ENCODE measurements around the gene CD4. TPM values are rescaled to one million over a fixed set of nuclear protein-coding genes. Genes with fewer than 3 reads are reported as not detected.

CD4 gene
- total RNA-seq, 1 experiment from 2014 or later = 0.42 TPM

DNA sequence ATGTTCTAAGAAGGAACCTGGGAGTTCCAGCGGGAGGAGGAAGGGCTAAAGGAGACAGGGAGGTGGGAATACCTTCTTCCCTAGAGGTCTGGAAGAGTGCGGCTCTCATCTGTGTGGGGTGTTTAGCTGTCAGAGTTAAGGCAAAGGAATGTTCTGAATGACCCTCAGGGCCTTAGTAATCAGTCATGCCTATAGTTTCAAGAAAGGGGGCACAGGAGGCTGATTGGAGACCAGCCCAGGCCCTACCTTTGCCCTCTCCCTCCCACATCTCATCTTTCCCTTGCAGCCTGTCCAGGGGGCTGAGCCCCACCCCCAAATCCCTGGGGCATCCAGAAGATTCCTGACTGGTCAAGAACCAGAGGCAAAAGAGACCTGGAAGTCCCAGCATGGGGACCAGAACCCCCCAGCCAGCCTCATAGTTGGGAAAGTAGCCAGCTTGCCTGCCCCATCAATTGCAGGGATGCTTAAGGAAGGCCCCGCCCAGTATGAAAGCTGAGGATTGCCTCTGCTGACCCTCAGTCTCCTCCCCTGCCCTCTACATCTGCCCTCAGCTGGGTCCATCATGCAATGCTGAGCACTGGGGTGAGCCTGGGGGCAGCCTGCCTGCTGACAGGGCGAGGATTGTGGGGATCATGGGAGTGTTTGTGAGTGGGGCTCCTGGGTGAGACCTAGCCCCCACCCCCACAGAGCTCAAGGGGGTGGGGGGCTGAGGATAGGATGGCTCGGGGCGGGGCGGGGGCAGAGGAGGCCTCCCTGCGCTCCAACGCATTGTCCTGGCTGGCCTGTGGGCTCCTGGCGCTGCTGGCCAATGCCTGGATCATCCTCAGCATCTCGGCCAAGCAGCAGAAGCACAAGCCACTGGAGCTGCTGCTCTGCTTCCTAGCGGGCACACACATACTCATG is 34.1 kb downstream of the CD4 start:
- H3K79me2 ChIP-seq (ENCODE audit: insufficient read depth, low read length) = peaks cover 14% of the 10 kb centered on the region
- peak; percentile 28 for TF ChIP-seq POLR2A (IDR thresholded peaks at IDR 0.05; ENCODE audit: borderline replicate concordance, extremely low read depth, insufficient read depth, insufficient read length)
- peak; percentile 10; the same call in 1 of the 2 replicates for TF ChIP-seq POLR2AphosphoS5 (IDR thresholded peaks at IDR 0.05; ENCODE audit: low read depth, low read length)
- no peak for TF ChIP-seq EGR1 (IDR thresholded peaks at IDR 0.05; ENCODE audit: low read depth)
- H3K9me3 ChIP-seq (ENCODE audit: control insufficient read depth in 1 of 2, insufficient read depth in 1 of 2, low read depth in 1 of 2, low read length in 2 of 2) = no peaks in the 10 kb centered on the region
- H3K9me2 ChIP-seq (ENCODE audit: insufficient read depth) = no peaks in the 10 kb centered on the region
- DNase-seq (ENCODE audit: low read depth, low spot score) (no peak), ATAC-seq (no peak)
- intact Hi-C loops (cut with micrococcal nuclease) = no loop called here
- ChIA-PET RAD21 (ENCODE audit: low non-redundant PET in 1 of 2, low total read pairs in 2 of 2, uncharacterized antibody in 2 of 2, unreplicated experiment in 2 of 2) (no interaction called here), CTCF (interaction anchor here (1.3 to 2.8 kb wide), 3 partner anchors 11 to 70 kb away, joined by 5 to 10 read pairs (median 10); partner anchors contain the start of genes MLF2 and USP5), POLR2A (no interaction called here)
- no peak overlapping the region for H3K9ac ChIP-seq (ENCODE audit: low read length)
- peaks cover 6% of the 10 kb centered on the region; the same call in 1 of the 2 replicates for H3K27me3 ChIP-seq (ENCODE audit: insufficient read depth, low read length)
- BruUV-seq (replicated peaks) = no TSS peak
- H3K4me1 ChIP-seq (ENCODE audit: control insufficient read depth in 1 of 2, insufficient read depth in 2 of 2, low read length in 2 of 2) = peaks cover 20 to 47% of the 10 kb centered on the region in 2 experiments
- no peak overlapping the region for H2AFZ ChIP-seq (ENCODE audit: low read depth, low read length, poor library complexity, severe bottlenecking)
- H3K27ac ChIP-seq (ENCODE audit: low read depth, low read length) = no peak overlapping the region
- H3K36me3 ChIP-seq (ENCODE audit: control insufficient read depth in 1 of 2, insufficient read depth in 2 of 2, low read length in 2 of 2) = no peaks in the 10 kb centered on the region
- H4K20me1 ChIP-seq (ENCODE audit: insufficient read depth) = no peaks in the 10 kb centered on the region
- no peak overlapping the region for H3K4me2 ChIP-seq (ENCODE audit: low read length)
- H3K4me3 ChIP-seq (replicated peaks in 1 of 2; ENCODE audit: low read depth in 1 of 2, low read length in 2 of 2) = no peak overlapping the region

DNA sequence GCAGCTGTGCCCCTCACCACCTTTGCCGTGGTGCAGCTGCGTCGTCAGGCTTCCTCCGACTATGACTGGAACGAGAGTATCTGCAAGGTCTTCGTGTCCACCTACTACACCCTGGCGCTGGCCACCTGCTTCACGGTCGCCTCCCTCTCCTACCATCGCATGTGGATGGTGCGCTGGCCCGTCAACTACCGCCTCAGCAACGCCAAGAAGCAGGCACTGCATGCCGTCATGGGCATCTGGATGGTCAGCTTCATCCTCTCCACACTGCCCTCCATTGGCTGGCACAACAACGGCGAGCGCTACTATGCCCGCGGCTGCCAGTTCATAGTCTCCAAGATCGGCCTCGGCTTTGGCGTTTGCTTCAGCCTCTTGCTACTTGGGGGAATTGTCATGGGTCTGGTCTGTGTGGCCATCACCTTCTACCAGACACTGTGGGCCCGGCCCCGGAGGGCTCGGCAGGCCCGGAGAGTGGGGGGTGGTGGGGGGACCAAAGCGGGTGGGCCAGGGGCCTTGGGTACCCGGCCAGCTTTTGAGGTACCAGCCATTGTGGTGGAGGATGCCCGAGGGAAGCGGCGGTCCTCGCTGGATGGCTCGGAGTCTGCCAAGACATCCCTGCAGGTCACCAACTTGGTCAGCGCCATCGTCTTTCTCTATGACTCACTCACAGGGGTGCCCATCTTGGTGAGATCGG is 34.9 kb downstream of the CD4 start:
- peaks cover 22% of the 10 kb centered on the region for H3K79me2 ChIP-seq (ENCODE audit: insufficient read depth, low read length)
- POLR2A ChIA-PET = no interaction called here

More for the DNA sequence above, 34.9 kb downstream of the CD4 start:
- TF ChIP-seq, protein P1, sequence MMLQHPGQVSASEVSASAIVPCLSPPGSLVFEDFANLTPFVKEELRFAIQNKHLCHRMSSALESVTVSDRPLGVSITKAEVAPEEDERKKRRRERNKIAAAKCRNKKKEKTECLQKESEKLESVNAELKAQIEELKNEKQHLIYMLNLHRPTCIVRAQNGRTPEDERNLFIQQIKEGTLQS (IDR thresholded peaks at IDR 0.05) = no peak
- TF ChIP-seq EZH2 (IDR thresholded peaks at IDR 0.05) (no peak), POLR2AphosphoS5 (IDR thresholded peaks at IDR 0.05; ENCODE audit: low read depth, low read length) (no peak; the same call in 1 of the 2 replicates), ZNF274 (IDR thresholded peaks at IDR 0.05; ENCODE audit: low read depth, low read length) (no peak), CBX3 (IDR thresholded peaks at IDR 0.05; ENCODE audit: low read depth) (no peak)
- H2AFZ ChIP-seq (ENCODE audit: low read depth, low read length, poor library complexity, severe bottlenecking) = no peak overlapping the region
- H3K4me1 ChIP-seq (ENCODE audit: control insufficient read depth in 1 of 2, insufficient read depth in 2 of 2, low read length in 2 of 2) = peaks cover 20 to 47% of the 10 kb centered on the region in 2 experiments
- H3K36me3 ChIP-seq (ENCODE audit: control insufficient read depth in 1 of 2, insufficient read depth in 2 of 2, low read length in 2 of 2) = no peaks in the 10 kb centered on the region
- H3K9me2 ChIP-seq (ENCODE audit: insufficient read depth) = no peaks in the 10 kb centered on the region
- H3K27me3 ChIP-seq (ENCODE audit: insufficient read depth, low read length) = peaks cover 6% of the 10 kb centered on the region; the same call in 1 of the 2 replicates
- no peaks in the 10 kb centered on the region for H4K20me1 ChIP-seq (ENCODE audit: insufficient read depth)
- no TSS peak for BruUV-seq (replicated peaks)
- no peak overlapping the region for H3K27ac ChIP-seq (ENCODE audit: low read depth, low read length)
- H3K9ac ChIP-seq (ENCODE audit: low read length) = no peak overlapping the region
- ChIA-PET CTCF (interaction anchor here (0.6 to 2.8 kb wide), 5 partner anchors 27 to 253 kb away, joined by 3 to 10 read pairs (median 4); partner anchors contain the start of genes MLF2 and USP5), RAD21 (ENCODE audit: low non-redundant PET in 1 of 2, low total read pairs in 2 of 2, uncharacterized antibody in 2 of 2, unreplicated experiment in 2 of 2) (no interaction called here)
- intact Hi-C loops (cut with micrococcal nuclease) = no loop called here
- H3K4me3 ChIP-seq (replicated peaks in 1 of 2; ENCODE audit: low read depth in 1 of 2, low read length in 2 of 2) = no peak overlapping the region
- H3K4me2 ChIP-seq (ENCODE audit: low read length) = no peak overlapping the region
- no peak for DNase-seq (ENCODE audit: low read depth, low spot score)
- H3K9me3 ChIP-seq (ENCODE audit: control insufficient read depth in 1 of 2, insufficient read depth in 1 of 2, low read depth in 1 of 2, low read length in 2 of 2) = no peaks in the 10 kb centered on the region
- no peak for ATAC-seq
